Transverse colon (tissue), 4 donors: ENCODE results near the gene ZNF318. TPM values are rescaled to one million over a fixed set of nuclear protein-coding genes. Genes with fewer than 3 reads are reported as not detected.

Source experiments
- DNase-seq: peaks from one replicate; pipeline ENCODE4 v3.0.0-alpha.2; 2019
- H3K27ac ChIP-seq, 4 donors: fragments of 200-600 bp; sonication (generic); 2 replicates each; pipeline ENCODE4 v1.5.1; 2016 to 2018; ENCODE audit warnings: inconsistent platforms in 4 of 4
- H3K27me3 ChIP-seq: fragments of 200-600 bp; sonication (generic); 2 replicates; pipeline ENCODE4 v1.5.1; 2017; ENCODE audit warnings: inconsistent platforms
- H3K36me3 ChIP-seq, 4 donors: fragments of 200-600 bp; sonication (generic); 2 replicates each; pipeline ENCODE4 v1.5.1; 2017 to 2019; ENCODE audit warnings: inconsistent platforms in 4 of 4
- H3K4me1 ChIP-seq, 4 donors: fragments of 200-600 bp; sonication (generic); 2 replicates each; pipeline ENCODE4 v1.5.1; 2017 to 2020; ENCODE audit warnings: inconsistent platforms in 4 of 4
- H3K4me3 ChIP-seq, 4 donors: fragments of 200-600 bp; sonication (generic); 1 replicate in 1 of 4; 2 replicates in 3 of 4; pipeline versions ENCODE4 v1.5.1 to v1.6.1; 2017 to 2019; ENCODE audit warnings: inconsistent platforms in 4 of 4
- H3K9me3 ChIP-seq, 2 donors: fragments of 200-600 bp; sonication (generic); 2 replicates each; pipeline ENCODE4 v1.5.1; 2017 to 2019; ENCODE audit warnings: inconsistent platforms in 2 of 2
- EP300 ChIP-seq: sonication (generic); formaldehyde crosslinking; IDR thresholded peaks from one replicate; pipeline ENCODE4 v1.6.1; 2017; ENCODE audit warnings: antibody characterized with exemption, low read depth
- POLR2A ChIP-seq: fragments of 450-650 bp; IDR thresholded peaks from one replicate; pipeline ENCODE4 v1.6.1; 2016; ENCODE audit warnings: antibody characterized with exemption, mild to moderate bottlenecking, moderate library complexity
- POLR2AphosphoS5 ChIP-seq, 3 donors: sonication (generic); formaldehyde crosslinking; IDR thresholded peaks; one replicate each; pipeline ENCODE4 v1.6.1; 2016; ENCODE audit warnings: antibody characterized with exemption in 3 of 3
- WGBS, 2 donors: methylation state at CpG; one replicate each; pipeline ENCODE4 v1.1.5; 2018; ENCODE audit warnings: low coverage in 1 of 2; 5-methylcytosine and 5-hydroxymethylcytosine counted together
- in situ Hi-C, 4 donors: fragments of 200-750 bp; cut with MboI; loops; one replicate each; pipeline versions ENCODE4 v1.15.0 to v1.15.1; 2017; ENCODE audit warnings: low sequenced_read_pairs in 3 of 4, low pct_ligation_motif_present in 1 of 4, low pct_unique_long_range_greater_than_20kb in 1 of 4
- intact Hi-C: fragments of 100-400 bp; cut with DNase I; formaldehyde crosslinking; loops from one replicate; pipeline ENCODE4 v1.15.1; 2023; ENCODE audit warnings: low total_unique reads
- total RNA-seq, 4 donors: library from RNA; depleted of rRNA; stranded (reverse); fragments of >200 nt; gene quantifications; one replicate each; pipeline ENCODE4 v1.1.0, GENCODE V29; 2016
- TF ChIP-seq, protein P1 (sequence below), 5 experiments: fragments of 200-600 bp in 3 of 5; fragments of 450-650 bp in 2 of 5; sonication (generic) in 3 of 5; IDR thresholded peaks; 1 replicate in 2 of 5; 2 replicates in 3 of 5; pipeline ENCODE4 v1.5.1; 2016 to 2017; ENCODE audit warnings: antibody characterized with exemption in 5 of 5, inconsistent platforms in 3 of 5, mild to moderate bottlenecking in 2 of 5, moderate library complexity in 1 of 5

ZNF318 gene
- total RNA-seq, 4 donors from 2014 or later = 13.0 to 17.5 (median 15.4) TPM

DNA sequence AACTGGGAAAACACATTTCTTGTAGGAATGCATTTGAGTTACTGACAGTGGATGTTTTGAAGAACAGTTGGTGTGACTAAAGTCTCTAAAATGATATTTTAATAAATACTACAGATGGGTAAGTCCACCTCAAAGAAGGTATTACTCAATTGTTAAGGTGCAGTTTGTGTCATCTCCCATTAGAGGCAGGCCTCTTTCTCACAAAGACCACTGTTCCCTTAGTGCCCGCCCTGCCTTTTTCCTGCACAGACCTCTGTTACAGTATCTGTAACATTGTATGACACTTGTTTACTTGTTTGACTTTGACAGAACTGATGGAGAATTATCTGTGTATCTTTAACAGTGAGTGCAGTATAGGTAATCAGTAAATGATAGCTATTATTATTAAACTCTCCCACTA is 55.6 kb downstream of the ZNF318 start:
- no peak overlapping the region for H3K4me3 ChIP-seq
- no peak for DNase-seq
- H3K9me3 ChIP-seq = no peaks in the 10 kb centered on the region
- H3K27me3 ChIP-seq = peaks cover 3% of the 10 kb centered on the region
- intact Hi-C loops (no loop called here), in situ Hi-C loops (no loop called here)
- no peak overlapping the region for H3K27ac ChIP-seq
- TF ChIP-seq, protein P1, sequence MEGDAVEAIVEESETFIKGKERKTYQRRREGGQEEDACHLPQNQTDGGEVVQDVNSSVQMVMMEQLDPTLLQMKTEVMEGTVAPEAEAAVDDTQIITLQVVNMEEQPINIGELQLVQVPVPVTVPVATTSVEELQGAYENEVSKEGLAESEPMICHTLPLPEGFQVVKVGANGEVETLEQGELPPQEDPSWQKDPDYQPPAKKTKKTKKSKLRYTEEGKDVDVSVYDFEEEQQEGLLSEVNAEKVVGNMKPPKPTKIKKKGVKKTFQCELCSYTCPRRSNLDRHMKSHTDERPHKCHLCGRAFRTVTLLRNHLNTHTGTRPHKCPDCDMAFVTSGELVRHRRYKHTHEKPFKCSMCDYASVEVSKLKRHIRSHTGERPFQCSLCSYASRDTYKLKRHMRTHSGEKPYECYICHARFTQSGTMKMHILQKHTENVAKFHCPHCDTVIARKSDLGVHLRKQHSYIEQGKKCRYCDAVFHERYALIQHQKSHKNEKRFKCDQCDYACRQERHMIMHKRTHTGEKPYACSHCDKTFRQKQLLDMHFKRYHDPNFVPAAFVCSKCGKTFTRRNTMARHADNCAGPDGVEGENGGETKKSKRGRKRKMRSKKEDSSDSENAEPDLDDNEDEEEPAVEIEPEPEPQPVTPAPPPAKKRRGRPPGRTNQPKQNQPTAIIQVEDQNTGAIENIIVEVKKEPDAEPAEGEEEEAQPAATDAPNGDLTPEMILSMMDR (IDR thresholded peaks at IDR 0.05) = no peak
- no peak for TF ChIP-seq POLR2A
- no peak for TF ChIP-seq POLR2AphosphoS5 (IDR thresholded peaks at IDR 0.05)
- no peak for TF ChIP-seq EP300
- WGBS, 2 donors = 88 to 96% methylated on average over 1 of the region's 1 CpG
- no peaks in the 10 kb centered on the region for H3K36me3 ChIP-seq
- H3K4me1 ChIP-seq = peaks cover 0 to 15% (median 6%) of the 10 kb centered on the region in 4 donors

DNA sequence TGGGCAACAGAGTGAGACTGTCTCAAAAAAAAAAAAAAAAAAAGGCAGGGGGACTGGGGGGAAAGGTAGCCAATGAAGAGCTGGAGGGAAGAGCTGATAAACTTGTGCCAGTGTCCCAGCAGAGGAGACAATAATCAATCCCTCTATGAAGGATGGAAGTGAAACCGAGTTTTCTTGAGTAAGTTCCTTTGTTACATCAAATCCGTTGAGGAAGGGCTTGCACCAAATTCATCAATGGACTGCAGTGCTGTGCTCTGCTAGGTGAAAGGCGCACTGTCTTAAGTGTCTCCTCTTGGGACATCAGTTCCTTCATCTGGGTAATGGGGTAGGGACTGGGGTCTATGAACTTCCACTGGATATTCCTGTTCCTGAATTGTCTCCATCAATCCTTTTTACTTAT is 57.8 kb downstream of the ZNF318 start:
- WGBS, 2 donors = 76 to 88% methylated on average over 2 to 3 of the region's 3 CpGs
- intact Hi-C loops = no loop called here
- no peaks in the 10 kb centered on the region for H3K36me3 ChIP-seq
- in situ Hi-C loops = no loop called here
- no peak for DNase-seq
- peaks cover 12% of the 10 kb centered on the region for H3K27me3 ChIP-seq
- TF ChIP-seq, protein P1 (IDR thresholded peaks at IDR 0.05) = no peak
- TF ChIP-seq POLR2AphosphoS5 (IDR thresholded peaks at IDR 0.05) (no peak), POLR2A (no peak)
- no peak overlapping the region for H3K27ac ChIP-seq
- H3K4me1 ChIP-seq = peaks cover 0 to 19% (median 4%) of the 10 kb centered on the region in 4 donors
- no peak overlapping the region for H3K4me3 ChIP-seq
- no peaks in the 10 kb centered on the region for H3K9me3 ChIP-seq

DNA sequence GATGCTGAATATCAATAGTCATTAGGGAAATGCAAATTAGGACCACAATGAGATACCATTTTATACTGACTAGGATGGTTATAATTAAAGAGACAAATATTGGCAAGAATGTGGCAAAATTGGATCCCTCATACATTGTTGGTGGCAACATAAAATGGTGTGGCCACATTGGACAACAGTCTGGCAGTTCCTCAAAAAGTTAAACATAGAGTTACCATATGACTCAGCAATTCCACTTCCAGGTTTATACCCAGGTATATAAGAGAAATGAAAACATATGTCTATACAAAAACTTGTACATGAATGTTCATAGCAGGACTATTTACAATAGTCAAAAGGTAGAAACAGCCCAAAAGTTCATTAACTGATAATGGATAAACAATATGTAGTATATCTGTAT is 58.8 kb downstream of the ZNF318 start:
- in situ Hi-C loops = no loop called here
- intact Hi-C loops = no loop called here
- no peaks in the 10 kb centered on the region for H3K9me3 ChIP-seq
- no peak for TF ChIP-seq POLR2A
- no peak for TF ChIP-seq POLR2AphosphoS5 (IDR thresholded peaks at IDR 0.05)
- TF ChIP-seq, protein P1 (IDR thresholded peaks at IDR 0.05) = no peak
- no peak for TF ChIP-seq EP300
- H3K27ac ChIP-seq = no peak overlapping the region
- no peak overlapping the region for H3K4me3 ChIP-seq
- peaks cover 12% of the 10 kb centered on the region for H3K27me3 ChIP-seq
- peaks cover 0 to 12% (median 0%) of the 10 kb centered on the region in 4 donors for H3K4me1 ChIP-seq
- no peaks in the 10 kb centered on the region for H3K36me3 ChIP-seq
- DNase-seq = no peak

DNA sequence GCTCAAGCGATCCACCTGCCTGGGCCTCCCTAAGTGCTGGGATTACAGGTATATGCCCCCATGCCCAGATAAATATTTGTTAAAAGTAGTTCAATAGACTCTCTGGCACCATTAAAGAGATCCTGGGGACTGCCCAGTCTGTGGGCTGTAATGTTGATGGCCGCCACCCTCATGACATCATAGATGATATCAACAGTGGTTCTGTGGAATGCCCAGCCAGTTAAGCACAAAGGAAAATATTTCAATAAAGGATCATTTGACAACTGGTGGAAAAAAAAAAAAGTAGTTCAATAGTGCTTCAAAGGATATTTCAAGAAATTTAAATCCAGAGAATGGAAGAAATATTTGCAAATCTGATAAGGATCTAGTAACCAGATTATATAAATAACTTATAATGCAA is 59.3 kb downstream of the ZNF318 start:
- H3K27me3 ChIP-seq = peaks cover 12% of the 10 kb centered on the region
- no peaks in the 10 kb centered on the region for H3K36me3 ChIP-seq
- DNase-seq = no peak
- no peak overlapping the region for H3K4me3 ChIP-seq
- intact Hi-C loops = no loop called here
- peaks cover 0 to 12% (median 0%) of the 10 kb centered on the region in 4 donors for H3K4me1 ChIP-seq
- 91% methylated on average over 2 of the region's 2 CpGs; no CpG with 5 or more reads in 1 of the 2 donors for WGBS, 2 donors
- in situ Hi-C loops = no loop called here
- H3K27ac ChIP-seq = no peak overlapping the region
- TF ChIP-seq EP300 (no peak), POLR2AphosphoS5 (IDR thresholded peaks at IDR 0.05) (no peak), POLR2A (no peak)
- TF ChIP-seq, protein P1 (IDR thresholded peaks at IDR 0.05) = no peak
- H3K9me3 ChIP-seq = no peaks in the 10 kb centered on the region
